HUES48 (cell line): ENCODE measurements around the gene HTT.

Experiments
- H3K27ac ChIP-seq: one replicate; pipeline ENCODE4 v1.7.0; 2013; ENCODE audit warnings: low read depth, low read length, inconsistent platforms
- H3K27me3 ChIP-seq: 2 replicates; pipeline ENCODE4 v1.6.1; 2013; ENCODE audit warnings: mild to moderate bottlenecking, low read length; ENCODE audit not compliant: control insufficient read depth, insufficient read depth
- H3K36me3 ChIP-seq: 2 replicates; pipeline ENCODE4 v1.6.1; 2013; ENCODE audit warnings: low read length; ENCODE audit not compliant: control insufficient read depth, insufficient read depth
- H3K4me1 ChIP-seq: 2 replicates; pipeline ENCODE4 v1.6.1; 2013; ENCODE audit warnings: mild to moderate bottlenecking, low read length; ENCODE audit not compliant: control insufficient read depth, insufficient read depth
- H3K4me3 ChIP-seq: 2 replicates; pipeline ENCODE4 v1.5.1; 2013; ENCODE audit warnings: mild to moderate bottlenecking, low read depth, low read length
- H3K9ac ChIP-seq: 2 replicates; pipeline ENCODE4 v1.6.1; 2013; ENCODE audit warnings: mild to moderate bottlenecking, low read depth, low read length, moderate library complexity
- H3K9me3 ChIP-seq: 2 replicates; pipeline ENCODE4 v1.6.1; 2013; ENCODE audit warnings: low read length; ENCODE audit not compliant: control insufficient read depth, insufficient read depth

The HTT gene

GRCh38 chr4:3206439-3207100 is 132.1 kb downstream of the HTT start:
- Histone ChIP-seq H3K4me1 (no peaks in the 10 kb centered on the region), H3K36me3 (peaks cover 77% of the 10 kb centered on the region)

GRCh38 chr4:3207531-3208037 is 133.1 kb downstream of the HTT start:
- Histone ChIP-seq H3K9ac (no peak overlapping the region), H3K4me1 (no peaks in the 10 kb centered on the region), H3K4me3 (no peak overlapping the region), H3K27me3 (no peaks in the 10 kb centered on the region), H3K36me3 (peaks cover 77% of the 10 kb centered on the region), H3K9me3 (no peaks in the 10 kb centered on the region), H3K27ac (no peak overlapping the region)

More at GRCh38 chr4:3206439-3207100, 132.1 kb downstream of the HTT start:
- no peak overlapping the region for H3K27ac ChIP-seq
- H3K9me3 ChIP-seq: no peaks in the 10 kb centered on the region
- no peak overlapping the region for H3K4me3 ChIP-seq
- H3K9ac ChIP-seq: no peak overlapping the region
- H3K27me3 ChIP-seq: no peaks in the 10 kb centered on the region

- Histone ChIP-seq H3K9ac (no peak overlapping the region), H3K4me1 (no peaks in the 10 kb centered on the region), H3K36me3 (peaks cover 81% of the 10 kb centered on the region), H3K4me3 (no peak overlapping the region), H3K27me3 (no peaks in the 10 kb centered on the region), H3K27ac (no peak overlapping the region), H3K9me3 (no peaks in the 10 kb centered on the region)
These were observed 134.3 kb downstream of the HTT start for GRCh38 chr4:3208826-3209225.

- H3K27ac ChIP-seq: no peak overlapping the region
- no peaks in the 10 kb centered on the region for H3K9me3 ChIP-seq
- peaks cover 84% of the 10 kb centered on the region for H3K36me3 ChIP-seq
- H3K9ac ChIP-seq: no peak overlapping the region
- H3K4me1 ChIP-seq: no peaks in the 10 kb centered on the region
- no peak overlapping the region for H3K4me3 ChIP-seq
- H3K27me3 ChIP-seq: no peaks in the 10 kb centered on the region
These were observed 135.3 kb downstream of the HTT start for GRCh38 chr4:3209551-3210325.

- H3K27me3 ChIP-seq: no peaks in the 10 kb centered on the region
- peaks cover 91% of the 10 kb centered on the region for H3K36me3 ChIP-seq
- H3K27ac ChIP-seq: no peak overlapping the region
- H3K4me1 ChIP-seq: no peaks in the 10 kb centered on the region
- no peaks in the 10 kb centered on the region for H3K9me3 ChIP-seq
- H3K4me3 ChIP-seq: no peak overlapping the region
- H3K9ac ChIP-seq: no peak overlapping the region
These were observed 136.0 kb downstream of the HTT start for GRCh38 chr4:3210467-3210866.

- no peak overlapping the region for H3K27ac ChIP-seq
- H3K4me1 ChIP-seq: no peaks in the 10 kb centered on the region
- H3K9ac ChIP-seq: no peak overlapping the region
- peaks cover 94% of the 10 kb centered on the region for H3K36me3 ChIP-seq
- H3K27me3 ChIP-seq: no peaks in the 10 kb centered on the region
- H3K4me3 ChIP-seq: no peak overlapping the region
- no peaks in the 10 kb centered on the region for H3K9me3 ChIP-seq
These were observed 137.4 kb downstream of the HTT start for GRCh38 chr4:3211866-3212265.

- H3K9ac ChIP-seq: no peak overlapping the region
- H3K27me3 ChIP-seq: no peaks in the 10 kb centered on the region
- no peaks in the 10 kb centered on the region for H3K4me1 ChIP-seq
- H3K36me3 ChIP-seq: peaks cover 94% of the 10 kb centered on the region
- no peak overlapping the region for H3K27ac ChIP-seq
- H3K9me3 ChIP-seq: no peaks in the 10 kb centered on the region
- no peak overlapping the region for H3K4me3 ChIP-seq
These were observed 138.1 kb downstream of the HTT start for GRCh38 chr4:3212391-3213105.

- Histone ChIP-seq H3K36me3 (peaks cover 94% of the 10 kb centered on the region), H3K27ac (no peak overlapping the region), H3K4me1 (no peaks in the 10 kb centered on the region), H3K9ac (no peak overlapping the region), H3K4me3 (no peak overlapping the region), H3K9me3 (no peaks in the 10 kb centered on the region), H3K27me3 (no peaks in the 10 kb centered on the region)
These were observed 138.6 kb downstream of the HTT start for GRCh38 chr4:3213106-3213425.

- H3K4me1 ChIP-seq: no peaks in the 10 kb centered on the region
- peaks cover 93% of the 10 kb centered on the region for H3K36me3 ChIP-seq
These were observed 139.3 kb downstream of the HTT start for GRCh38 chr4:3213661-3214250.

GRCh38 chr4:3215256-3215655 is 140.8 kb downstream of the HTT start:
- Histone ChIP-seq H3K4me3 (no peak overlapping the region), H3K27me3 (no peaks in the 10 kb centered on the region), H3K9ac (no peak overlapping the region), H3K9me3 (no peaks in the 10 kb centered on the region), H3K36me3 (peaks cover 93% of the 10 kb centered on the region), H3K27ac (no peak overlapping the region), H3K4me1 (no peaks in the 10 kb centered on the region)

More at GRCh38 chr4:3213661-3214250, 139.3 kb downstream of the HTT start:
- H3K27ac ChIP-seq: no peak overlapping the region
- no peaks in the 10 kb centered on the region for H3K9me3 ChIP-seq
- no peak overlapping the region for H3K4me3 ChIP-seq
- H3K9ac ChIP-seq: no peak overlapping the region
- no peaks in the 10 kb centered on the region for H3K27me3 ChIP-seq
